Erythroblast (primary cell): ENCODE measurements around the gene LHFPL3.

Experiments used
- GATA1 ChIP-seq: IDR thresholded peaks from 2 replicates; pipeline ENCODE4 v1.6.1; 2011; ENCODE audit warnings: low read depth, mild to moderate bottlenecking, control low read depth, low read length, moderate library complexity
- POLR2A ChIP-seq: IDR thresholded peaks from 2 replicates; pipeline ENCODE4 v1.6.1; 2011; ENCODE audit warnings: mild to moderate bottlenecking, low read length

- TF ChIP-seq POLR2A = no peak
- no peak for TF ChIP-seq GATA1
Observed at GRCh38 chr7:104458875-104459274, 130.5 kb downstream of the LHFPL3 start.
